Stimulated activated naive CD8-positive, alpha-beta T cell treated with anti-CD3 and anti-CD28 coated beads, Interleukin-15, Interleukin-2, amounts not matched to agents 100 U/mL and 50 U/mL, for 24 hours (primary cell): ENCODE measurements around the gene DEGS1.
"Not testable (repeated sequence)": the region's sequence is repeated elsewhere in the genome, so short reads cannot be mapped to it uniquely, and the experiment has no call there.

Experiments used
- ATAC-seq: fragments of 150-1000 bp; cut with Tn5 transposase; one replicate; pipeline ENCODE4 v1.10.0; 2021
- DNase-seq: peaks from one replicate; pipeline ENCODE4 v3.0.0; 2021

Gene DEGS1

GRCh38 chr1:224181453-224181810, 1.6 kb upstream of the DEGS1 start:
- ATAC-seq (no peak), DNase-seq (no peak)

GRCh38 chr1:224182057-224182865, 779 bp upstream of the DEGS1 start:
- ATAC-seq (peak; percentile 15), DNase-seq (peak; percentile 57)

GRCh38 chr1:224183591-224184312, 712 bp downstream of the DEGS1 start:
- DNase-seq (peak; percentile 77), ATAC-seq (peak; percentile 69)

- ATAC-seq (no peak), DNase-seq (no peak)
Observed at GRCh38 chr1:224185208-224185607, 2.2 kb downstream of the DEGS1 start.

GRCh38 chr1:224188286-224188685, 5.2 kb downstream of the DEGS1 start:
- DNase-seq (no peak), ATAC-seq (no peak)

GRCh38 chr1:224189561-224189960, 6.5 kb downstream of the DEGS1 start:
- ATAC-seq (no peak), DNase-seq (no peak)

- DNase-seq (no peak), ATAC-seq (peak; percentile 60)
Observed at GRCh38 chr1:224192082-224192788, 9.2 kb downstream of the DEGS1 start.

GRCh38 chr1:224193319-224193966, 10.4 kb downstream of the DEGS1 start:
- DNase-seq (no peak), ATAC-seq (no peak)

- ATAC-seq (no peak), DNase-seq (no peak)
Observed at GRCh38 chr1:224196813-224197600, 14.0 kb downstream of the DEGS1 start.

- ATAC-seq (no peak), DNase-seq (no peak)
Observed at GRCh38 chr1:224198572-224198971, 15.5 kb downstream of the DEGS1 start.

GRCh38 chr1:224199679-224200078, 16.6 kb downstream of the DEGS1 start:
- DNase-seq: no peak
- ATAC-seq: no peak

GRCh38 chr1:224201383-224201782, 18.3 kb downstream of the DEGS1 start:
- ATAC-seq (no peak), DNase-seq (no peak)

GRCh38 chr1:224201853-224202252, 18.8 kb downstream of the DEGS1 start:
- DNase-seq: no peak
- no peak for ATAC-seq

GRCh38 chr1:224203243-224204016, 20.4 kb downstream of the DEGS1 start:
- ATAC-seq: no peak
- DNase-seq: no peak

- peak; percentile 90 for ATAC-seq
- DNase-seq: peak; percentile 57
Observed at GRCh38 chr1:224205438-224205840, 22.4 kb downstream of the DEGS1 start.

GRCh38 chr1:224205931-224206538, 23.0 kb downstream of the DEGS1 start:
- DNase-seq, ATAC-seq: not testable (repeated sequence)

GRCh38 chr1:224211206-224211962, 28.3 kb downstream of the DEGS1 start:
- DNase-seq: no peak
- ATAC-seq: no peak

- ATAC-seq: no peak
- no peak for DNase-seq
Observed at GRCh38 chr1:224212618-224213061, 29.6 kb downstream of the DEGS1 start.

GRCh38 chr1:224213438-224214119, 30.5 kb downstream of the DEGS1 start:
- peak; percentile 28 for ATAC-seq
- DNase-seq: no peak
